Cardiac atrium fibroblast (primary cell): ENCODE data around the gene ERAS. TPM values are rescaled to one million over a fixed set of nuclear protein-coding genes. Genes with fewer than 3 reads are reported as not detected.

ENCODE experiments used
- total RNA-seq: library from RNA; depleted of rRNA; stranded (reverse); fragments of >200 nt; gene quantifications from 2 replicates; pipeline ENCODE4 v1.2.3, GENCODE V29; 2015

ERAS gene, protein sequence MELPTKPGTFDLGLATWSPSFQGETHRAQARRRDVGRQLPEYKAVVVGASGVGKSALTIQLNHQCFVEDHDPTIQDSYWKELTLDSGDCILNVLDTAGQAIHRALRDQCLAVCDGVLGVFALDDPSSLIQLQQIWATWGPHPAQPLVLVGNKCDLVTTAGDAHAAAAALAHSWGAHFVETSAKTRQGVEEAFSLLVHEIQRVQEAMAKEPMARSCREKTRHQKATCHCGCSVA
- total RNA-seq = not detected in 2 replicates

DNA sequence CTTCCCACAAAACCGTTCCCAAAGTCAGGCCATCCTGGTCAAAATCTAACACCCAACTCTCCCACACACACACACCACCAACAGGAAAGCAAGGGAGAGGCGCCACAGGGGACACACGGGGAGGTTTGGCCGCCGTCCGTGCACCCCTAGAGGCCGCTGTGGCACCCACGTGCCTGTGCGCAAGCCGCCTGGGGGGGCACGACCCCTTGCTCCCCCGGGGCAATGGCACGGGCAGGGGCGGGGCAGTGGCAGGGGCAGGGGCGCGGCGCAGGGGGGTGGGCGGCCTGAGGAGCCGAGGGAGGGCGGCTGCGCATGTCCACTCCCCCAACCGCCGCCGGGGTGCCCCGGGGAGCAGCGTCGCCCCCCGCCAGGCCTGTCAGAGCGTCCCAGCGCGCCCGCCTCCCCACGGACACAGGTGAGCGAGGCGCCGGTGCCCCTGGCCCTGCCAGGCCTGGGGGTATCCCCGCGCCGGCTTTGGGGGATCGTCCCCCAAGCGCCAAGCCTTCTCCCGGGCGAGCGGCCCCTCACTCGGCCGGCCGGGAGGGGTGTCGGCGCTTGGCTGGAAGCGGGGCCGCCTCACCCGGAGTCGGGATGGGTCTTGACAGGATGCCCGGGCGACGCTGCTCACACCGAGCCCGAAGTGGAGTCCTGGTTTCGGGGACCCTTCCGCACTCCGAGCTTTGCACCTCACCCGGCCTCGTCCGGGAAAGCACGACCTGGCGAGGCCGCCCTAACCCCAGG is at the start of gene ERAS:
Gene ERAS (plus strand): TSS at position 379 of the 741 bp plus-strand sequence. CDS start 2,611 bp downstream, outside the sequence.

DNA sequence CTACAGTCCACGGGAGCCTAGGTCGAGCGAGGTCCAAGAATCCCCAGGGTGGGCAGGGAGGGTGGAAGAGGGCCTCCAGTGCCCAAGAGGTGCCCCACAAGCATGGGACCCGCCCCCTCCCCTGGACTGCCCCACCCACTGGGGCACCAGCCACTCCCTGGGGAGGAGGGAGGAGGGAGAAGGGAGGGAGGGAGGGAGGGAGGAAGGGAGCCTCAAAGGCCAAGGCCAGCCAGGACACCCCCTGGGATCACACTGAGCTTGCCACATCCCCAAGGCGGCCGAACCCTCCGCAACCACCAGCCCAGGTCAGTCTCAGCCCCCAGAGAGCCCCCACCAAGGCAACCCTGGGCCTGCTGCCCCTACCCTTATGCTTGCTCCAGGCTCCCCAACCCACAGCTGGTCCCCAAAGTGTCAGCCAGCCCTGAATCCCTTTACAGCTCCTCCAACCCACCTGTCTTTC is 39.9 kb upstream of the ERAS start, which contains the start of gene GATA1:
Gene GATA1 (plus strand): TSS at position 250 of the 460 bp plus-strand sequence. CDS start 4,520 bp downstream, outside the sequence.

DNA sequence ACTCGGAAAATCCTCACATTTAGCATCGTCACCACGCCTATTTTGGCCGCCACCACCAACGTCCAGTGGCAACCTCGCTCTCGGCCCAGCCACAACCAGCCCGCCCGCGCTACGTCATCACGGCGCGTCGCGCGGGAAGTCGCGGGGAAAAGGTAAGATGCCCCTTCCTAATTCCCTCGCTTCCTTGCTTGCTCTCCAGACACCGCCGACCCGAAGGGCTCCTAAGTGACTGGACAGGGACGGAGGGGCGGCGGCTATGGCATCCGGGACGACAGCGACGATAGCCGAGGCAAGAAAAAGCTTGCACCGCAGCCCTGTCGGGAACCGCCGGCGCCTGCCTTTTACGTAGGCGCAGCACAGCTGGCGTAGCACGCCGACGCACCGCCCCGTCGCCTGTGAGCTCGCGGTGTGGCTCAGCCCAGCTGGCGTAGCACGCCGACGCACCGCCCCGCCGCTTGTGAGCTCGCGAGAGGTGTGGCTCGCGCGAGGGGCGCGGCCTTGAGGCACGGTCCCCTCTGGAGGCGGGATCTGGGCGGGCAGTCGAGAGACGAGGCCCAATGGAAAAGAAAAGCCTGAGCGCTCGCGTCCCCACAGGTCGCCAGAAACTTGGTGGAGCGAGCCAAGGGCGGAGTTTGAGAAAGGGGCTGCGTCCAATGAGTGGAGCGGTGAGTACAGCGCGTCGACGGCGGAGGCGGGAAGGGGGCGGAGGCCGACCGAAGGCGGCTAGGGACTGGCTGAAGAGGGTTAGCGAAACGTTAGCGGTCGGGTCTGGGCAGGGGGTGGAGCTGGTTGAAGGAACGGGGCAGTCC is 24.8 kb upstream of the ERAS start, which contains the start of gene HDAC6:
Gene HDAC6 (plus strand): TSS at position 788 of the 809 bp plus-strand sequence. CDS start 626 bp downstream, outside the sequence.

DNA sequence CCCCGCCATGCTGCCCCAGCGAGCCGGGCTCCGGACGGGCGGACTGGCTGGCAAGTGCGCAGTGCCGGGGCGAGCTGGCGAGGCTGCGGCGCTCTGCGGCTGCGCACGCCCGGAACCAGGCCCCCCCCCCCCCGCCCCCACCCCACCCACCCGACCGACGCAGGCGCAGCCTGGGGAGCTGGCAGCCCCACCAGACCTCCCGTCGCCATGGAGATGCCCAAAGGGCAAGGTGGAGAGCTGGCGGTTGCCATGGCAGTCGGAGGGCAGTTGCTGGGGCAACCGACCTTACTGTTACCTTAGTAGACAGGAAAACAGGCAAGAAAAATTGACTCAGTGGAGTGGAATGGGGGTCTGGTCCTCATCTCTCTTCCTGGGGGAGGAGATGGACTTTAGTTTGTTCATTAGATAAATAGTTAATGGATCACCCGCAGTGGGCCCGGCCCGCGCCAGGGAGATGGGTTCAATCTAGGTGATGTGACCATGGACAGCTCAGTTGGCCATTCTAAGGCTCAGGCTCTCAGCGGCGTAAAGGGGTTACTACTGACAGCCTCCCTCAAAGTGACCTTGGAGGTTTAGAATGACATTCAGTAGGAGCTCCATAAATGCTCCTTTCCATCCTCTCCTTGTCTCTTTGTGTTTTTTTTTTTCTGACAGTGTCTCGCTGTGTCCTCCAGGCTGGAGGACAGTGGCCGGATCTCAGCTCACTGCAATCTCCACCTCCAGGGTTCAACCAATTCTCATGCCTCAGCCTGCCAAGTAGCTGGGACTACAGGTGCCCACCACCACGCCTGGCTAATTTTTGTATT is 9.4 kb downstream of the ERAS start, which contains the start of gene PCSK1N:
Gene PCSK1N (minus strand): TSS at position 87 of the 806 bp plus-strand sequence. CDS start 78 bp downstream, at position 9.

Other genes starting within 250 kb of the ERAS start
- 115 and 118 TPM in 2 replicates for gene WDR13, start 229.0 kb upstream of the ERAS start, total RNA-seq
- gene WAS, start 142.7 kb upstream of the ERAS start, total RNA-seq = not detected in 2 replicates
- 3.7 and 6.9 TPM in 2 replicates for gene SUV39H1, start 129.8 kb upstream of the ERAS start, total RNA-seq
- not detected in 2 replicates for gene GLOD5, start 64.8 kb upstream of the ERAS start, total RNA-seq
- not detected in 2 replicates for gene GATA1, start 39.9 kb upstream of the ERAS start, total RNA-seq
- 30.3 and 33.5 TPM in 2 replicates for gene HDAC6, start 24.4 kb upstream of the ERAS start, total RNA-seq
- 1.4 and 1.5 TPM in 2 replicates for gene PCSK1N, start 9.1 kb downstream of the ERAS start, total RNA-seq
- 9.6 and 22.4 TPM in 2 replicates for gene TIMM17B, start 71.3 kb downstream of the ERAS start, total RNA-seq
- gene PQBP1, start 71.4 kb downstream of the ERAS start, total RNA-seq = 48.1 and 55.8 TPM in 2 replicates
- gene SLC35A2, start 85.1 kb downstream of the ERAS start, total RNA-seq = 32.1 and 32.5 TPM in 2 replicates
- 1.8 and 7.6 TPM in 2 replicates for gene PIM2, start 92.5 kb downstream of the ERAS start, total RNA-seq
- 31.8 and 32.9 TPM in 2 replicates for gene OTUD5, start 131.1 kb downstream of the ERAS start, total RNA-seq
- 0.81 and 1.4 TPM in 2 replicates for gene KCND1, start 145.3 kb downstream of the ERAS start, total RNA-seq
- gene GRIPAP1, start 175.8 kb downstream of the ERAS start, total RNA-seq = 10.4 and 19.0 TPM in 2 replicates
- 38.3 and 58.5 TPM in 2 replicates for gene TFE3, start 216.8 kb downstream of the ERAS start, total RNA-seq
- 1.1 and 1.6 TPM in 2 replicates for gene CCDC120, start 232.5 kb downstream of the ERAS start, total RNA-seq
- 24.0 and 56.5 TPM in 2 replicates for gene PRAF2, start 247.5 kb downstream of the ERAS start, total RNA-seq